ENCODE data around the gene RAET1G.

DNA sequence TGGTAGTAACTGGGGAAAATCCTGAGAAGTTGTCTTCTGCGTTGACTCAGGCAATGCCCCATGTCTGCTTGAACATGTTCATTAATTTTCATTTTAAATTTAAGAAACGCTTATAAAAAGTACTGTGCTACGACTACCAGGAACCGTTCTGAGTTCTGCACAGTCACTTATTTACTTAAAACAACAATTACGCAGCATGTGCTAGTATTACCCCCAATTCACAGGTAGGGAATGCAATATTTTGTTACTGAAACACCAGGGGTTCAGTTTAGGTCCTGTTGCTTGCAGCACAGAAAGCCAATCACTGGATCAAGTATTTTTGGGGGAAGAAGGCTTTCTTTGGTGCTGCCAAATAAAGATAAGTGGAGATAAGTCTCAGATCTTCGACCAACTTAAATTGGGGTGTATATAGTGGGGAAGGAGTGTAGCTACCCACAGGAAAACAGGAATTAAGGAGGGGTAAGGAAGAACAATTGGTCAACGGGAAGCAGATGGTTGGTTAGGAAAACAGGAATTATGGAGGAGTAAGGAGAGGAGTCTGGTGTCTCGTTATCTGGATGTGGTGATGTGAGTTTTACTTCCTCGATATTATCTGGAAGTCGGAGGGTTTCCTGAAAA is 53.5 kb downstream of the RAET1G start:
- TF ChIP-seq CTCF (IDR thresholded peaks at IDR 0.05) (no peak), POLR2A (IDR thresholded peaks at IDR 0.05) (no peak), EP300 (IDR thresholded peaks at IDR 0.05) (no peak)

All from tibial nerve (tissue), 4 donors.